OCI-LY1 (cell line): ENCODE results near the gene CFAP73.

Source experiments
- H2AFZ ChIP-seq: fragments of 200-600 bp; sonication (generic), shearing (Covaris generic); 2 replicates; pipeline ENCODE4 v1.6.0; 2014; ENCODE audit warnings: antibody characterized with exemption, mild to moderate bottlenecking, low read length
- H3F3A ChIP-seq: fragments of 200-600 bp; sonication (generic), shearing (Covaris generic); 2 replicates; pipeline ENCODE4 v1.6.0; 2014; ENCODE audit warnings: mild to moderate bottlenecking, antibody characterized with exemption, low read length, moderate library complexity; ENCODE audit not compliant: insufficient read depth
- H3K27ac ChIP-seq: fragments of 200-600 bp; sonication (generic); 2 replicates; pipeline ENCODE4 v1.5.1; 2014; ENCODE audit warnings: low read length, mixed run types, mild to moderate bottlenecking, low read depth; ENCODE audit not compliant: poor library complexity, severe bottlenecking
- H3K27me3 ChIP-seq: fragments of 200-600 bp; sonication (generic); 2 replicates; pipeline ENCODE4 v1.6.0; 2014; ENCODE audit warnings: antibody characterized with exemption, mild to moderate bottlenecking, low read length, moderate library complexity; ENCODE audit not compliant: insufficient read depth
- H3K36me3 ChIP-seq: fragments of 200-600 bp; sonication (generic); 2 replicates; pipeline ENCODE4 v1.6.1; 2014; ENCODE audit warnings: mild to moderate bottlenecking, antibody characterized with exemption, low read length, moderate library complexity, mixed read lengths; ENCODE audit not compliant: insufficient read depth
- H3K4me1 ChIP-seq: fragments of 200-600 bp; sonication (generic); 2 replicates; pipeline ENCODE4 v1.5.1; 2014; ENCODE audit warnings: mild to moderate bottlenecking, low read length, moderate library complexity; ENCODE audit not compliant: insufficient read depth, severe bottlenecking
- H3K4me2 ChIP-seq: fragments of 200-600 bp; sonication (generic), shearing (Covaris generic); 2 replicates; pipeline ENCODE4 v1.6.1; 2014; ENCODE audit warnings: low read length
- H3K4me3 ChIP-seq: fragments of 200-600 bp; sonication (generic); 2 replicates; pipeline ENCODE4 v1.5.1; 2014; ENCODE audit warnings: low read length, low read depth, mild to moderate bottlenecking, mixed read lengths; ENCODE audit not compliant: poor library complexity, severe bottlenecking
- H3K79me2 ChIP-seq: fragments of 200-600 bp; shearing (Covaris generic); 2 replicates; pipeline ENCODE4 v1.6.1; 2016; ENCODE audit warnings: mixed run types, low read length, mixed read lengths; ENCODE audit not compliant: insufficient read depth
- H3K9ac ChIP-seq: fragments of 200-600 bp; sonication (generic), shearing (Covaris generic); 2 replicates; pipeline ENCODE4 v1.6.1; 2014; ENCODE audit warnings: mild to moderate bottlenecking, low read length, mixed read lengths
- H3K9me2 ChIP-seq: fragments of 200-600 bp; sonication (generic), shearing (Covaris generic); 2 replicates; pipeline ENCODE4 v1.6.1; 2014; ENCODE audit warnings: low read depth, mild to moderate bottlenecking, low read length, mixed read lengths
- H3K9me3 ChIP-seq: fragments of 200-600 bp; shearing (Covaris generic); 2 replicates; pipeline ENCODE4 v1.6.1; 2014; ENCODE audit warnings: low read length, mixed read lengths
- H4K20me1 ChIP-seq: fragments of 200-600 bp; sonication (generic), shearing (Covaris generic); 2 replicates; pipeline ENCODE4 v1.6.0; 2016; ENCODE audit warnings: mild to moderate bottlenecking, low read length; ENCODE audit not compliant: insufficient read depth
- CTCF ChIP-seq: fragments of 200-600 bp; sonication (generic), shearing (Covaris generic); IDR thresholded peaks from 2 replicates; pipeline ENCODE4 v1.5.1; 2017; ENCODE audit warnings: mild to moderate bottlenecking, antibody characterized with exemption, low read length, moderate library complexity, mixed read lengths
- EZH2 ChIP-seq: fragments of 200-600 bp; sonication (generic), shearing (Covaris generic); IDR thresholded peaks from 2 replicates; pipeline ENCODE4 v1.8.0; 2017; ENCODE audit warnings: borderline replicate concordance, mixed run types, mild to moderate bottlenecking, antibody characterized with exemption, low read length, moderate library complexity, mixed read lengths

The CFAP73 gene

GRCh38 chr12:113184900-113185179 lies 35.3 kb downstream of the CFAP73 start:
- Histone ChIP-seq H3K27ac (peak overlapping the region; percentile 76), H3K4me2 (peak overlapping the region; percentile 74), H3K4me1 (peaks cover 46% of the 10 kb centered on the region), H3K9ac (peak overlapping the region; percentile 82), H4K20me1 (no peaks in the 10 kb centered on the region), H3K27me3 (no peaks in the 10 kb centered on the region), H3K79me2 (peaks cover 44% of the 10 kb centered on the region), H3K9me2 (no peaks in the 10 kb centered on the region), H2AFZ (no peak overlapping the region), H3F3A (no peaks in the 10 kb centered on the region), H3K4me3 (peak overlapping the region; percentile 88), H3K9me3 (no peaks in the 10 kb centered on the region), H3K36me3 (peaks cover 57% of the 10 kb centered on the region)
- TF ChIP-seq EZH2 (no peak), CTCF (no peak)

GRCh38 chr12:113185180-113186032 lies 35.9 kb downstream of the CFAP73 start, which contains the start of the genes DDX54 and RITA1:
Gene DDX54 (minus strand): TSS chr12:113185478. CDS start chr12:113185451, 27 bp downstream.
Gene RITA1 (plus strand): TSS chr12:113185721. CDS start chr12:113186747, 1,026 bp downstream.
- peak within 1 kb of the TSS; percentile 88 for H3K4me3 ChIP-seq
- H3F3A ChIP-seq: no peaks in the 10 kb centered on the region
- H3K4me1 ChIP-seq: peaks cover 46% of the 10 kb centered on the region
- H3K9me2 ChIP-seq: no peaks in the 10 kb centered on the region
- H4K20me1 ChIP-seq: no peaks in the 10 kb centered on the region
- peaks cover 56% of the 10 kb centered on the region for H3K36me3 ChIP-seq
- no peak within 1 kb of the TSS for H2AFZ ChIP-seq
- no peaks in the 10 kb centered on the region for H3K27me3 ChIP-seq
- H3K4me2 ChIP-seq: peak within 1 kb of the TSS; percentile 74
- H3K9me3 ChIP-seq: no peaks in the 10 kb centered on the region
- H3K9ac ChIP-seq: peak within 1 kb of the TSS; percentile 82
- no peak for TF ChIP-seq CTCF
- TF ChIP-seq EZH2: no peak
- peak within 1 kb of the TSS; percentile 76 for H3K27ac ChIP-seq
- peaks cover 44% of the 10 kb centered on the region for H3K79me2 ChIP-seq

- peak overlapping the region; percentile 82 for H3K9ac ChIP-seq
- no peaks in the 10 kb centered on the region for H3K9me2 ChIP-seq
- peak overlapping the region; percentile 88 for H3K4me3 ChIP-seq
- H3K4me1 ChIP-seq: peaks cover 46% of the 10 kb centered on the region
- peaks cover 56% of the 10 kb centered on the region for H3K36me3 ChIP-seq
- peak overlapping the region; percentile 74 for H3K4me2 ChIP-seq
- TF ChIP-seq CTCF (no peak), EZH2 (no peak)
- H3K9me3 ChIP-seq: no peaks in the 10 kb centered on the region
- H2AFZ ChIP-seq: no peak overlapping the region
- peak overlapping the region; percentile 76 for H3K27ac ChIP-seq
- H3F3A ChIP-seq: no peaks in the 10 kb centered on the region
- H4K20me1 ChIP-seq: no peaks in the 10 kb centered on the region
- H3K27me3 ChIP-seq: no peaks in the 10 kb centered on the region
- H3K79me2 ChIP-seq: peaks cover 44% of the 10 kb centered on the region
These were observed 36.5 kb downstream of the CFAP73 start for GRCh38 chr12:113186033-113186365.
